M059J (cell line): ENCODE results near the gene ARFGAP3. TPM values are rescaled to one million over a fixed set of nuclear protein-coding genes. Genes with fewer than 3 reads are reported as not detected.

Source experiments
- DNase-seq: peaks from one replicate; pipeline ENCODE4 v3.0.0-alpha.2; 2012; ENCODE audit warnings: low read depth
- total RNA-seq: library from RNA; depleted of rRNA; stranded (reverse); fragments of >200 nt; shearing (Covaris generic); gene quantifications from 2 replicates; pipeline ENCODE4 v1.2.3, GENCODE V29; 2014

ARFGAP3 gene
- total RNA-seq, 1 experiment from 2014 or later, result 64.6 TPM

GRCh38 chr22:42863349-42863961 is 6.4 kb upstream of the ARFGAP3 start:
- peak; percentile 96 for DNase-seq

- peak; percentile 84 for DNase-seq
Measured at GRCh38 chr22:42862045-42862734, 5.1 kb upstream of the ARFGAP3 start.

GRCh38 chr22:42860968-42861367 is 3.9 kb upstream of the ARFGAP3 start:
- DNase-seq, result no peak

DNA sequence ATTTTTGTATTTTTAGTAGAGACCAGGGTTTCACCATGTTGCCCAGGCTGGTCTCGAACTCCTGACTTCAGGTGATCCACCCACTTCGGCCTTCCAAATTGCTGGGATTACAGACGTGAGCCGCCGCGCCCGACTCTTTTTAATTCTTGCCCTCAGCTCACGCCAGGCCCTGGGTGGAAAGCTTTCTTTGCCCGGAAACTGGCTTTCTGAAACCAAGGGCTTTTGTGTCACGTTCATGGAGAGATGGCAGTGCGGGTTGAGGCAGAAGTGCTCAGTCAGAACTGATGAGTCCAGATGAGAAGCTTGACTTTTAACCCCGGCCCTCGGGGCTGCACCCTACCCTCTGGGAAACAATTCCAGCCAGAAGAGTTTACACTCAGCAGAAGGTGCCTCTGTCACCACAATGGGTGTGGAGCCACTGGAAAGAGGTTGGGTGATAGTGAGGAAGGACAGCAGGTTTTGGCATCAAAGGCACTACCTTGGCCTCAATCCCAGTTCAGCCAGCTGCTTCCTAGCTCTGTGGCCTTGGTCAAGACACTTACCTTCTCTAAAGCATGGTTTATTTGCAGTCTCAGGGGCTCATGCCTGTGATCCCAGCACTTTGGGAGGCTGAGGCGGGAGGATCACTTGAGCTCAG is 890 bp upstream of the ARFGAP3 start:
- DNase-seq, result peak; percentile 31

GRCh38 chr22:42856179-42856864 is 751 bp downstream of the ARFGAP3 start:
- peak; percentile 45 for DNase-seq

DNA sequence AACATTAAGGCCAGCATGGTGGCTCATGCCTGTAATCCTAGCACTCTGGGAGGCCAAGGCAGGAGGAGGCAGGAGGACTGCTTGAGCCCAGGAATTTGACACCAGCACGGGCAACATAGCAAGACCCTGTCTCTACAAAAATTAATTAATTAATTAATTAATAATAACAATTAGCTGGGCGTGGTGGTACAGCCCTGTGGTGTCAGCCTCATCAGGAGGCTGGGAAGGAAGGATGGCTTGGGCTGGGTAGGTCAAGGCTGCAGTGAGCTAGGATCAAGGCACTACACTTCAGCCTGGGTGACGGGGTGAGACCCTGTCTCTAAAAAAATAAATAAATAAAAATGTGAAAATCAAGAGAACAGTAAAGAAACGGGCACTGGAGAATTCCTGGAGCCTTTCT is 1.4 kb downstream of the ARFGAP3 start:
- no peak for DNase-seq

- no peak for DNase-seq
Measured at GRCh38 chr22:42855211-42855610, 1.9 kb downstream of the ARFGAP3 start.

DNA sequence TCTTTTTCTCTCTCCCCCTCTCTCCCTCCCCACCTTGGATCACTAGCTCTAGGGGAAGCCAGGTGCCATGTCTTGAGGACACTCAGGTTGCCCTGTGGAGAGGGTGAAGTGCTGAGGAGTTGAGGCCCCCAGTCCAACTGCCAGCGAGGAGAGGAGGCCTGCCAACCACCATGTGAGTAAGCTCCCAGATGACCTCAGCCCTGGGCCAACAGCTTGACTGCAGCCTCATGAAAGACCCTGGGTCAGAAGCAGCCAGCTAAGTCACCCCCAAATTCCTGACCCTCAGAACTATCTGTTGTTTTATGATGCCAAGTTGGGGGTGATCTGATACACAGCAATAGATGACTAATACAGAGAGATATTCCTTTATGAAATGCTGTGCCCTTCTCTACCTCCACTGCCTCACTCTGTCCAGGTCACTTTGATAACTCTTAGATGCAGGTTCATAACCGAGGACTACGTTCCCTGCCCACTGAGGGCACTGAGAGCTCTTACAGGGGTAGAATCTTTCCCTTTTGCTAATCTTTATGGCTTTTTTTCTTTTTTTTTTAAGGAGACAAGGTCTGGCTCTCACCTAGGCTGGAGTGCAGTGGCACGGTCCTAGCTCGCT is 8.0 kb downstream of the ARFGAP3 start:
- peak; percentile 52 for DNase-seq

GRCh38 chr22:42847110-42847509 is 10.0 kb downstream of the ARFGAP3 start:
- DNase-seq, result no peak

DNA sequence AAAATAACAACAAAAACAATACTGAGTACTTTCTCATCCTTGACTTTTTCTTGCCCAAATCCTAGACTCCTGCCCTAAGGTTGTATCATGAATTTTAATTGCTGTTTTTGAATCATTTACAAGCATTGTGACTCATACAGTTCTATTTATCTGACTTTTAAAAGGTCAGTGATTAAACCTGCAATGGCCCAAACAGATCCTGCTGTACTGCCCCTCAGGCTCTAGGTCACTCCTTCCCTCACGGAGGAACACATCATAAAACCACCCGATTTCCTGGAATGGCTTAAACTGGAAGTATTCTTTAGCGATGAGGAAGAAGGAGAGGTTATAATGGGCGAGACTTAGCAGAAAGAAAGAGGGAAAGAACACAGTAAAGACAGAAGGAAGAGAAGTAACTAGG is 12.3 kb downstream of the ARFGAP3 start:
- peak; percentile 95 for DNase-seq

GRCh38 chr22:42842658-42843370 is 14.3 kb downstream of the ARFGAP3 start:
- DNase-seq, result peak; percentile 66

- DNase-seq, result peak; percentile 18
Measured at GRCh38 chr22:42841444-42841843, 15.6 kb downstream of the ARFGAP3 start.

DNA sequence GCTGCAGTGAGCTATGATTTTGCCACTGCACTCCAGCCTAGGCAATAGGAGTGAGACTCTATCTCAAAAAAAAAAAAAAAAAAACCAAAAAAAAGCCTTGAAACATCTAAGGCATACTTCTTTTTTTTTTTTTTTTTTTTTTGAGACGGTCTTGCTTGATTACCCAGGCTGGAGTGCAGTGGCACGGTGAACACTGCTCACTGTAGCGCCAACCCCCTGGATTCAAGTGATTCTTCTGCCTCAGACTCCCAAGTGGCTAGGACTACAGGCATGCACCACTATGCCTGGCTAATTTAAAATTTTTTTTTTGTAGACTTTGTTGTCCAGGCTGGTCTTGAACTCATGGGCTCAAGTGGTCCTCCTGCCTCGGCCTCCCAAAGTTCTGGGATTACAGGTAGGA is 19.5 kb downstream of the ARFGAP3 start:
- no peak for DNase-seq

DNA sequence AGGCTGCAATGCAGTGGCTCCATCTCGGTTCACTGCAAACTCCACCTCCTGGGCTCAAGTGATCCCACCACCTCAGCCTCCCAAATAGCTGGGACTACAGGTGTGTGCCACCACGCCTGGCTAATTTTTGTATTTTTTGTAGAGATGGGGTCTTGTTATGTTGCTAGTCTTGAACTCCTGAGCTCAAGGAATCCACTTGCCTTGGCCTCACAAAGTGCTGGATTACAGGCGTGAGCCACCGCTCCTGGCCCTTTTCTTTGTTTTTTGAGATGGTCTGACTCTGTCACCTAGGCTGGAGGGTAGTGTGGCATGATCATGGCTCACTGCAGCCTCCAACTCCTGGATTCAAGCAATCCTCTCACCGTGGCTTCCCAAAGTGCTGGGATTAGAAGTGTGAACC is 21.0 kb downstream of the ARFGAP3 start:
- DNase-seq, result no peak

GRCh38 chr22:42834177-42834949 is 22.7 kb downstream of the ARFGAP3 start:
- no peak for DNase-seq

GRCh38 chr22:42833104-42833503 is 24.0 kb downstream of the ARFGAP3 start:
- no peak for DNase-seq

DNA sequence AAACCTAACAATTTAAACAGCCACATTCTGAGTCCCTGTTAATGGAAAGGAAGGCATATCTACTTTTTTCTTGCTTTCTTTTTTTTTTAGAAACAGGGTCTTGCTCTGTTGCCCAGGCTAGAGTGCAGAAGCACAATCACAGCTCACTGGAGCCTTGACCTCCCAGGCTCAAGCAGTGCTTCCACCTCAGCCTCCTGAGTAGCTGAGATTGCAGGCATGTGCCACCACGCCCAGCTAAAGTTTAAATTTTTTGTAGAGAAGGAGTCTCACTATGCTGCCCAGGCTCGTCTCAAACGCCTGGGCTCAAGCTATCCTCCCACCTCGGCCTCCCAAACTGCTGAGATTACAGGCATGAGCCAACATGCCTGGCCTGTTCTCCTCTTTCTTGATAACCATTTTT is 25.4 kb downstream of the ARFGAP3 start:
- DNase-seq, result no peak

- no peak for DNase-seq
Measured at GRCh38 chr22:42830161-42830560, 26.9 kb downstream of the ARFGAP3 start.

DNA sequence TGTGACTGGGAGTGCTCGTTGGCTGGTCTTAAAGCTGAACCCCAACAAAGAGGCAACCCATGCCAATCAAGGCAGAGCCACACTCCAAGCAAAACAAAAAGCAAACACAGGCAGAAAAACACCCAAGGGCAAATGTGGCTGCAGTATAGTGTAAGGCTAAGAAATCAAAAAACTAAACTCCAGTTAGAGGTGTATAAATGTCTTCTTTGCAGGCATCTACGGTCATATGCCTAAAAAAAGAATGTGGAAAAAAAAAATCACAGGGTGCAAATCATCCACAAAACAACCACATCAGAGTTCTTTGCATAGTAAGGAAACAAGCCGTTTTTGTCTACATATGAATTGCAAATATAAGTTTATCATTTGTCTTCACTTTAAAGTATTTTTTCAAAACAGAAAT is 27.8 kb downstream of the ARFGAP3 start:
- no peak for DNase-seq

DNA sequence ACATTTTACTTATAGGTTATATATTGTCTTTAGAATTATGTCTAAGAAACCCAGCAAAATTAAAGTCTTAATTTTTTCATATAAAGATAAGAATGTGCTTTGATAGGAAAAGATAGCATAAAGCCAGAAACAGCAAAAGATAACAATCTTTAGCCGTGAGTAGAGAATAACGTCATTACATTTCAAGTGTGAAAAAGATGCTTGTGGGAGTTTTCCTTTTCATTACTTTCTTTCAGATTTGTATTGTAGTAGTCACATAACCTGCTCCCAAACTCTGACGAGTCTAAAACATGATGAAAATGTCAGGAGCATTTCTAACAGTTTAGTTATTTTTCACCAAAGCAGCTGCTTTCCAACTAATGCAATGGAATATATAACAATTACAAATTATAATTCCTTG is 31.3 kb downstream of the ARFGAP3 start:
- no peak for DNase-seq

DNA sequence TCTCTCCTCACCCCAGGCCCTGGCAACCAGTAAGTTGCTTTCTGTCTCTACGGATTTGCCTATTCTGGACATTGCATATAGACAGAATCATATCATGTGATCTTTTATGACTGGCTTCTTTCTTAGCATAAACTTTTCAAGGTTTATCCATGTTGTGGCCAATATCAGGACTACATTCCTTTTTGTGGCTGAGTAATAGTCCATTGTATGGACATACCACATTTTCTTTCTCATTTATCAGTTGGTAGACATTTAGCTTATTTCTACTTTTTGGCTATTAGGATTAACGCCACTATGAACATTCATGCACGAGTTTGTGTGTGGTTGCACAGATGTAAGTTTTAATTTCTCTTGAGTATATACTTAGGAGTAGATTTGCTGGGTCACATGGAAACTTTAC is 35.7 kb downstream of the ARFGAP3 start:
- DNase-seq, result no peak
